ENCODE results near the gene CELSR1. TPM values are rescaled to one million over a fixed set of nuclear protein-coding genes. Genes with fewer than 3 reads are reported as not detected.

Gene CELSR1
- total and polyA plus RNA-seq, 7 experiments from 2014 or later, result 0.36 to 4.7 (median 0.97) TPM

- Histone ChIP-seq H3K27me3 (ENCODE audit: control insufficient read depth in 2 of 2, insufficient read depth in 2 of 2, low read length in 2 of 2) (no peaks in the 10 kb centered on the region), H3K36me3 (ENCODE audit: control insufficient read depth in 2 of 3, insufficient read depth in 3 of 3, low read length in 3 of 3) (no peaks in the 10 kb centered on the region), H3K4me1 (ENCODE audit: control insufficient read depth in 2 of 2, insufficient read depth in 2 of 2, low read length in 2 of 2) (no peaks in the 10 kb centered on the region), H3K4me3 (ENCODE audit: low read length) (no peak overlapping the region), H3K9me3 (ENCODE audit: control insufficient read depth in 2 of 3, low read length in 3 of 3) (no peaks in the 10 kb centered on the region), H3K27ac (ENCODE audit: low read depth, low read length) (no peak overlapping the region)
- Mint-ChIP-seq H3K9me3 (no peaks in the 10 kb centered on the region), H3K36me3 (no peaks in the 10 kb centered on the region), H3K27ac (no peak overlapping the region), H3K4me1 (peaks cover 0 to 6% (median 0%) of the 10 kb centered on the region in 7 donors), H3K27me3 (peaks cover 0 to 16% (median 8%) of the 10 kb centered on the region in 5 donors), H3K4me3 (no peak overlapping the region)
- ChIA-PET POLR2A (no interaction called here), CTCF (interaction anchor here (0.6 kb wide), 1 partner anchor 102 kb away, joined by 3 read pairs; no protein-coding TSS in a partner anchor)
- intact Hi-C loops (cut with micrococcal nuclease), result no loop called here
- DNase-seq, result no peak
- ATAC-seq, result no peak
These were observed 13.1 kb downstream of the CELSR1 start for GRCh38 chr22:46524203-46524740.

GRCh38 chr22:46522797-46523196 lies 14.6 kb downstream of the CELSR1 start:
- intact Hi-C loops (cut with micrococcal nuclease), result no loop called here
- Mint-ChIP-seq H3K9me3 (no peaks in the 10 kb centered on the region), H3K4me3 (no peak overlapping the region), H3K27me3 (peaks cover 0 to 16% (median 3%) of the 10 kb centered on the region in 5 donors), H3K27ac (no peak overlapping the region), H3K36me3 (no peaks in the 10 kb centered on the region), H3K4me1 (peaks cover 0 to 4% (median 0%) of the 10 kb centered on the region in 7 donors)
- Histone ChIP-seq H3K27me3 (ENCODE audit: control insufficient read depth in 2 of 2, insufficient read depth in 2 of 2, low read length in 2 of 2) (no peaks in the 10 kb centered on the region), H3K4me3 (ENCODE audit: low read length) (no peak overlapping the region), H3K9me3 (ENCODE audit: control insufficient read depth in 2 of 3, low read length in 3 of 3) (no peaks in the 10 kb centered on the region), H3K27ac (ENCODE audit: low read depth, low read length) (no peak overlapping the region), H3K4me1 (ENCODE audit: control insufficient read depth in 2 of 2, insufficient read depth in 2 of 2, low read length in 2 of 2) (no peaks in the 10 kb centered on the region), H3K36me3 (ENCODE audit: control insufficient read depth in 2 of 3, insufficient read depth in 3 of 3, low read length in 3 of 3) (no peaks in the 10 kb centered on the region)
- CTCF ChIA-PET, result no interaction called here
- DNase-seq (no peak), ATAC-seq (no peak)
- POLR2A ChIA-PET, result no interaction called here

DNA sequence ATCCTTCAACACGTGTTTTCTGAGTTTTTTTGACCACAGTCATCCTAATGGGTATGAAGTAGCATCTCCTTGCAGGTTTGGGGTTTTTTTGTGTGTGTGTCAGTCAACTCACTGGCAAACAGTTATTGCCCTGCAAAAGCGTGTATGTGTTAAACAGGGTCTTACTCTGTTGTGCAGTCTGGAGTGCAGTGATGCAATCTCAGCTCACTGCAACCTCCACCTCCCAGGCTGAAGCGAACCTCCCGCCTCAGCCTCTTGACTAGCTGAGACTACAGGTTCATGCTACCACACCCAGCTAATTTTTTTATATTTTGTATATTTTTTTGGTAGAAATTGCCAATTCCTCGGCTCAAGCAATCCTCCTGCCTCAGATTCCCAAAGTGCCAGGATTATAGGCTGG lies 15.4 kb downstream of the CELSR1 start:
- no peak for DNase-seq
- ChIA-PET POLR2A (no interaction called here), CTCF (no interaction called here)
- Mint-ChIP-seq H3K27ac (no peak overlapping the region), H3K36me3 (no peaks in the 10 kb centered on the region), H3K27me3 (peaks cover 0 to 10% (median 0%) of the 10 kb centered on the region in 5 donors), H3K4me1 (peaks cover 0 to 2% (median 0%) of the 10 kb centered on the region in 7 donors), H3K4me3 (no peak overlapping the region), H3K9me3 (no peaks in the 10 kb centered on the region)
- intact Hi-C loops (cut with micrococcal nuclease), result no loop called here
- no peak for ATAC-seq
- no peaks in the 10 kb centered on the region for H3K4me1 ChIP-seq (ENCODE audit: control insufficient read depth in 2 of 2, insufficient read depth in 2 of 2, low read length in 2 of 2)
- no peak overlapping the region for H3K4me3 ChIP-seq (ENCODE audit: low read length)
- no peak overlapping the region for H3K27ac ChIP-seq (ENCODE audit: low read depth, low read length)
- no peaks in the 10 kb centered on the region for H3K27me3 ChIP-seq (ENCODE audit: control insufficient read depth in 2 of 2, insufficient read depth in 2 of 2, low read length in 2 of 2)
- no peaks in the 10 kb centered on the region for H3K36me3 ChIP-seq (ENCODE audit: control insufficient read depth in 2 of 3, insufficient read depth in 3 of 3, low read length in 3 of 3)
- H3K9me3 ChIP-seq (ENCODE audit: control insufficient read depth in 2 of 3, low read length in 3 of 3), result no peaks in the 10 kb centered on the region

DNA sequence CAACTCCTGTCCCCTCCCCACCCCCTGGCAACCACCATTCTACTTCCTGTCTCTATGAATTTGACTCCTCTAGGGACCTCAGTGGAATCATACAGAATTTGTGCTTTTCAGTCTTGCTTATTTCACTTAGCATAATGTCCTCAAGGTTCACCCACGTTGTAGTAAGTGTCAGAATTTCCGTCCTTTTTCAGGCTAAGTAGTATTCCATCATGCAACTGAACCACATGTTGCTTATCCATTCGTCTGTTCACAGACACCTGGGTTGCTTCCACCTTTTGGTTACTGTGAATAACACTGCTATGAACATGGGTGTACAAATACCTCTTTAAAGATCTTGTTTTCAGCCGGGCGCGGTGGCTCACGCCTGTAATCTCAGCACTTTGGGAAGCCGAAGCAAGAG lies 16.5 kb downstream of the CELSR1 start:
- ChIA-PET POLR2A (interaction anchor here (0.7 kb wide), 1 partner anchor 11 kb away, joined by 3 read pairs; no protein-coding TSS in a partner anchor), CTCF (no interaction called here)
- intact Hi-C loops (cut with micrococcal nuclease), result no loop called here
- DNase-seq (no peak), ATAC-seq (no peak)
- no peaks in the 10 kb centered on the region for H3K36me3 Mint-ChIP-seq
- no peaks in the 10 kb centered on the region for H3K9me3 ChIP-seq (ENCODE audit: control insufficient read depth in 2 of 3, low read length in 3 of 3)
- H3K27me3 Mint-ChIP-seq, result no peaks in the 10 kb centered on the region
- no peaks in the 10 kb centered on the region for H3K36me3 ChIP-seq (ENCODE audit: control insufficient read depth in 2 of 3, insufficient read depth in 3 of 3, low read length in 3 of 3)
- no peak overlapping the region for H3K27ac Mint-ChIP-seq
- H3K4me1 Mint-ChIP-seq, result peaks cover 0 to 2% (median 0%) of the 10 kb centered on the region in 7 donors
- H3K4me3 Mint-ChIP-seq, result no peak overlapping the region
- H3K4me1 ChIP-seq (ENCODE audit: control insufficient read depth in 2 of 2, insufficient read depth in 2 of 2, low read length in 2 of 2), result no peaks in the 10 kb centered on the region
- H3K27ac ChIP-seq (ENCODE audit: low read depth, low read length), result no peak overlapping the region
- H3K4me3 ChIP-seq (ENCODE audit: low read length), result no peak overlapping the region
- no peaks in the 10 kb centered on the region for H3K9me3 Mint-ChIP-seq
- H3K27me3 ChIP-seq (ENCODE audit: control insufficient read depth in 2 of 2, insufficient read depth in 2 of 2, low read length in 2 of 2), result no peaks in the 10 kb centered on the region

- intact Hi-C loops (cut with micrococcal nuclease), result no loop called here
- DNase-seq (no peak), ATAC-seq (no peak)
- H3K4me3 Mint-ChIP-seq, result no peak overlapping the region
- H3K27ac Mint-ChIP-seq, result no peak overlapping the region
- H3K4me1 Mint-ChIP-seq, result peaks cover 0 to 4% (median 0%) of the 10 kb centered on the region in 7 donors
- Histone ChIP-seq H3K4me3 (ENCODE audit: low read length) (no peak overlapping the region), H3K4me1 (ENCODE audit: control insufficient read depth in 2 of 2, insufficient read depth in 2 of 2, low read length in 2 of 2) (no peaks in the 10 kb centered on the region), H3K27me3 (ENCODE audit: control insufficient read depth in 2 of 2, insufficient read depth in 2 of 2, low read length in 2 of 2) (no peaks in the 10 kb centered on the region), H3K27ac (ENCODE audit: low read depth, low read length) (no peak overlapping the region), H3K36me3 (ENCODE audit: control insufficient read depth in 2 of 3, insufficient read depth in 3 of 3, low read length in 3 of 3) (no peaks in the 10 kb centered on the region), H3K9me3 (ENCODE audit: control insufficient read depth in 2 of 3, low read length in 3 of 3) (no peaks in the 10 kb centered on the region)
- H3K27me3 Mint-ChIP-seq, result no peaks in the 10 kb centered on the region
- no peaks in the 10 kb centered on the region for H3K36me3 Mint-ChIP-seq
- CTCF ChIA-PET, result no interaction called here
- POLR2A ChIA-PET, result no interaction called here
- no peaks in the 10 kb centered on the region for H3K9me3 Mint-ChIP-seq
These were observed 18.0 kb downstream of the CELSR1 start for GRCh38 chr22:46519377-46519776.

GRCh38 chr22:46518542-46519325 lies 18.7 kb downstream of the CELSR1 start:
- Mint-ChIP-seq H3K27ac (no peak overlapping the region), H3K27me3 (no peaks in the 10 kb centered on the region), H3K9me3 (no peaks in the 10 kb centered on the region), H3K4me3 (no peak overlapping the region), H3K4me1 (peaks cover 0 to 4% (median 0%) of the 10 kb centered on the region in 7 donors), H3K36me3 (no peaks in the 10 kb centered on the region)
- no peaks in the 10 kb centered on the region for H3K4me1 ChIP-seq (ENCODE audit: control insufficient read depth in 2 of 2, insufficient read depth in 2 of 2, low read length in 2 of 2)
- H3K27ac ChIP-seq (ENCODE audit: low read depth, low read length), result no peak overlapping the region
- H3K36me3 ChIP-seq (ENCODE audit: control insufficient read depth in 2 of 3, insufficient read depth in 3 of 3, low read length in 3 of 3), result no peaks in the 10 kb centered on the region
- H3K4me3 ChIP-seq (ENCODE audit: low read length), result no peak overlapping the region
- H3K27me3 ChIP-seq (ENCODE audit: control insufficient read depth in 2 of 2, insufficient read depth in 2 of 2, low read length in 2 of 2), result no peaks in the 10 kb centered on the region
- POLR2A ChIA-PET, result no interaction called here
- CTCF ChIA-PET, result no interaction called here
- intact Hi-C loops (cut with micrococcal nuclease), result no loop called here
- no peaks in the 10 kb centered on the region for H3K9me3 ChIP-seq (ENCODE audit: control insufficient read depth in 2 of 3, low read length in 3 of 3)
- ATAC-seq (no peak), DNase-seq (no peak)

DNA sequence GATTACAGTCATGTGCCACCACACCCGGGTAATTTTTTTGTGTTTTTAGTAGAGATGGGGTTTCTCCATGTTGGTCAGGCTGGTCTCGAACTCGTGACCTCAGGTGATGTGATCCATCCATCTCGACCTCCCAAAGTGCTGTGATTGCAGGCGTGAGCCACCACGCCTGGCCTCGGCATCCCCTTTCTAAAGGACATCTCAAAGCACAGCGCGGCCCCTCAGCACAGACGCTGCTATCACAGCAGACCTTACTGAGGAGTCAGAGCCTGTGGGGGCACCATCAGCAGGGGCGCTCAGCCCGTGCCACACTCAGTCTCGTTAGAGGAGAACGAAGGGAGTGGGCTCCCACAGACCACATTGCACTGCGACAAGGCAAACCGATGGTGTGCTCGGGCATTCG lies 19.4 kb downstream of the CELSR1 start:
- H3K27me3 Mint-ChIP-seq, result no peaks in the 10 kb centered on the region
- CTCF ChIA-PET, result no interaction called here

More for the DNA sequence above, 19.4 kb downstream of the CELSR1 start:
- H3K4me3 Mint-ChIP-seq, result no peak overlapping the region
- no peaks in the 10 kb centered on the region for H3K36me3 Mint-ChIP-seq
- Histone ChIP-seq H3K27ac (ENCODE audit: low read depth, low read length) (no peak overlapping the region), H3K4me1 (ENCODE audit: control insufficient read depth in 2 of 2, insufficient read depth in 2 of 2, low read length in 2 of 2) (no peaks in the 10 kb centered on the region), H3K36me3 (ENCODE audit: control insufficient read depth in 2 of 3, insufficient read depth in 3 of 3, low read length in 3 of 3) (no peaks in the 10 kb centered on the region), H3K4me3 (ENCODE audit: low read length) (no peak overlapping the region), H3K9me3 (ENCODE audit: control insufficient read depth in 2 of 3, low read length in 3 of 3) (no peaks in the 10 kb centered on the region), H3K27me3 (ENCODE audit: control insufficient read depth in 2 of 2, insufficient read depth in 2 of 2, low read length in 2 of 2) (no peaks in the 10 kb centered on the region)
- POLR2A ChIA-PET, result no interaction called here
- no peaks in the 10 kb centered on the region for H3K9me3 Mint-ChIP-seq
- intact Hi-C loops (cut with micrococcal nuclease), result no loop called here
- no peak for ATAC-seq
- H3K27ac Mint-ChIP-seq, result no peak overlapping the region
- peaks cover 0 to 4% (median 0%) of the 10 kb centered on the region in 7 donors for H3K4me1 Mint-ChIP-seq
- no peak for DNase-seq

Measured in naive thymus-derived CD4-positive, alpha-beta T cell (primary cell).